HCT116 (cell line): Measurements from ENCODE around the gene KANSL1. TPM values are rescaled to one million over a fixed set of nuclear protein-coding genes. Genes with fewer than 3 reads are reported as not detected.

ENCODE experiments used
- ATAC-seq: fragments of 200-7000 bp; cut with Tn5 transposase; 2 replicates; pipeline ENCODE4 v1.9.1; 2020; ENCODE audit warnings: mild to moderate bottlenecking, moderate library complexity
- BruUV-seq: library from RNA; stranded (reverse); fragments of 400-500 nt; replicated peaks from 2 replicates; lab custom pipeline; 2021; lab: Mats Ljungman, UMichigan
- CTCF ChIA-PET: fragments of 300-600 bp; sonication (Branson Sonifier 250); formaldehyde crosslinking; loops from one replicate; lab custom pipeline; 2021; ENCODE audit warnings: antibody characterized with exemption; lab: Charles Lee
- POLR2A ChIA-PET: fragments of 300-600, 350-600 bp; sonication (Branson Sonifier 250); formaldehyde crosslinking; loops from one replicate; lab custom pipeline; 2021; ENCODE audit warnings: antibody characterized with exemption; lab: Charles Lee
- RAD21 ChIA-PET, 2 experiments: fragments of 300-600 bp; sonication (Branson Sonifier 250); formaldehyde crosslinking; loops; one replicate each; lab custom pipeline; 2023; ENCODE audit warnings: low total read pairs in 2 of 2; ENCODE audit not compliant: uncharacterized antibody in 2 of 2, unreplicated experiment in 2 of 2, low non-redundant PET in 1 of 2; lab: Charles Lee
- DNase-seq: peaks from one replicate; pipeline ENCODE4 v3.0.0-alpha.2; 2010; ENCODE audit warnings: low read depth, low spot score
- H2AFZ ChIP-seq: fragments of 200-600 bp; shearing (Covaris generic), sonication (generic); 2 replicates; pipeline ENCODE4 v1.6.1; 2017; ENCODE audit warnings: low read depth, mixed run types, mixed read lengths, antibody characterized with exemption, low read length; ENCODE audit not compliant: poor library complexity, severe bottlenecking
- H3K27ac ChIP-seq: 2 replicates; pipeline ENCODE4 v1.5.1; 2012; ENCODE audit warnings: low read depth, low read length
- H3K27me3 ChIP-seq: fragments of 200-600 bp; sonication (generic); 2 replicates; pipeline ENCODE4 v1.6.1; 2016; ENCODE audit warnings: mixed run types, low read length, mixed read lengths; ENCODE audit not compliant: insufficient read depth
- H3K36me3 ChIP-seq, 2 experiments: fragments of 200-500 bp in 1 of 2; fragments of 200-600 bp in 1 of 2; sonication (Bioruptor generic) in 1 of 2; sonication (generic) in 1 of 2; 2 replicates each; pipeline versions ENCODE4 v1.5.1 to v1.6.1; 2014 to 2016; ENCODE audit warnings: low read length in 2 of 2, inconsistent platforms in 1 of 2, mixed read lengths in 1 of 2, mixed run types in 1 of 2; ENCODE audit not compliant: insufficient read depth in 2 of 2, control insufficient read depth in 1 of 2
- H3K4me1 ChIP-seq, 2 experiments: fragments of 200-600 bp in 1 of 2; sonication (generic) in 1 of 2; 2 replicates each; pipeline versions ENCODE4 v1.5.1 to v1.6.1; 2012 to 2017; ENCODE audit warnings: low read length in 2 of 2, inconsistent platforms in 1 of 2, mild to moderate bottlenecking in 1 of 2, mixed read lengths in 1 of 2, mixed run types in 1 of 2, moderate library complexity in 1 of 2; ENCODE audit not compliant: insufficient read depth in 2 of 2, control insufficient read depth in 1 of 2
- H3K4me2 ChIP-seq: fragments of 200-600 bp; sonication (generic); 2 replicates; pipeline ENCODE4 v1.6.1; 2017; ENCODE audit warnings: mixed run types, low read length, mixed read lengths
- H3K4me3 ChIP-seq, 2 experiments: fragments of 200-600 bp in 1 of 2; sonication (generic) in 1 of 2; replicated peaks in 1 of 2; 2 replicates each; pipeline ENCODE4 v1.5.1; 2011 to 2016; ENCODE audit warnings: low read length in 2 of 2, control low read depth in 1 of 2, low read depth in 1 of 2, mild to moderate bottlenecking in 1 of 2, mixed read lengths in 1 of 2, mixed run types in 1 of 2
- H3K79me2 ChIP-seq: fragments of 200-600 bp; sonication (generic); 2 replicates; pipeline ENCODE4 v1.6.1; 2017; ENCODE audit warnings: mild to moderate bottlenecking, mixed run types, low read length, moderate library complexity, mixed read lengths; ENCODE audit not compliant: insufficient read depth
- H3K9ac ChIP-seq: fragments of 200-600 bp; sonication (generic); 2 replicates; pipeline ENCODE4 v1.6.1; 2016; ENCODE audit warnings: low read length, mixed read lengths
- H3K9me2 ChIP-seq: fragments of 200-600 bp; sonication (generic), shearing (Covaris generic); 2 replicates; pipeline ENCODE4 v1.6.1; 2017; ENCODE audit warnings: mixed run types, mild to moderate bottlenecking, moderate library complexity; ENCODE audit not compliant: insufficient read depth
- H3K9me3 ChIP-seq, 2 experiments: fragments of 200-500 bp in 1 of 2; fragments of 200-600 bp in 1 of 2; sonication (Bioruptor generic) in 1 of 2; sonication (generic) in 1 of 2; 2 replicates each; pipeline ENCODE4 v1.6.1; 2014 to 2017; ENCODE audit warnings: low read length in 2 of 2, mixed read lengths in 2 of 2, inconsistent platforms in 1 of 2, low read depth in 1 of 2, mild to moderate bottlenecking in 1 of 2, mixed run types in 1 of 2, moderate library complexity in 1 of 2; ENCODE audit not compliant: control insufficient read depth in 1 of 2, insufficient read depth in 1 of 2
- H4K20me1 ChIP-seq: fragments of 200-600 bp; sonication (generic), shearing (Covaris generic); 2 replicates; pipeline ENCODE4 v1.6.1; 2017; ENCODE audit warnings: mixed run types, mild to moderate bottlenecking, moderate library complexity; ENCODE audit not compliant: insufficient read depth
- ATF3 ChIP-seq: IDR thresholded peaks from 2 replicates; pipeline ENCODE4 v1.6.1; 2012
- CBX3 ChIP-seq: IDR thresholded peaks from 2 replicates; pipeline ENCODE4 v1.6.1; 2012; ENCODE audit warnings: low read depth
- CEBPB ChIP-seq: IDR thresholded peaks from 2 replicates; pipeline ENCODE4 v1.6.1; 2012; ENCODE audit warnings: low read depth
- EZH2 ChIP-seq: fragments of 200-600 bp; sonication (generic); IDR thresholded peaks from 2 replicates; pipeline ENCODE4 v1.6.1; 2017; ENCODE audit warnings: antibody characterized with exemption, mixed run types
- EZH2phosphoT487 ChIP-seq: fragments of 200-600 bp; IDR thresholded peaks from 2 replicates; pipeline ENCODE4 v1.6.1; 2018; ENCODE audit warnings: antibody characterized with exemption, borderline replicate concordance
- FOSL1 ChIP-seq: IDR thresholded peaks from 2 replicates; pipeline ENCODE4 v1.6.1; 2012; ENCODE audit warnings: low read depth
- JUND ChIP-seq: IDR thresholded peaks from 2 replicates; pipeline ENCODE4 v1.6.1; 2012
- POLR2A ChIP-seq: IDR thresholded peaks from 2 replicates; pipeline ENCODE4 v1.7.0; 2011; ENCODE audit warnings: borderline replicate concordance; ENCODE audit not compliant: insufficient read depth, insufficient read length; ENCODE audit errors: extremely low read depth
- POLR2AphosphoS5 ChIP-seq: IDR thresholded peaks from 2 replicates; pipeline ENCODE4 v1.6.1; 2011; ENCODE audit warnings: mild to moderate bottlenecking, low read depth, low read length, moderate library complexity
- RAD21 ChIP-seq: IDR thresholded peaks from 2 replicates; pipeline ENCODE4 v1.6.1; 2012; ENCODE audit warnings: low read depth, mild to moderate bottlenecking
- SIN3A ChIP-seq: IDR thresholded peaks from 2 replicates; pipeline ENCODE4 v1.6.1; 2012; ENCODE audit warnings: low read depth
- SP1 ChIP-seq: IDR thresholded peaks from 2 replicates; pipeline ENCODE4 v1.6.1; 2012; ENCODE audit warnings: low read depth
- SRF ChIP-seq: IDR thresholded peaks from 2 replicates; pipeline ENCODE4 v1.6.1; 2012; ENCODE audit warnings: low read depth
- TCF7L2 ChIP-seq: IDR thresholded peaks from 2 replicates; pipeline ENCODE4 v1.7.0; 2011; ENCODE audit warnings: borderline replicate concordance, inconsistent platforms; ENCODE audit not compliant: insufficient read depth, insufficient read length; ENCODE audit errors: extremely low read depth
- YY1 ChIP-seq: IDR thresholded peaks from 2 replicates; pipeline ENCODE4 v1.6.1; 2011; ENCODE audit warnings: low read length, low read depth, moderate library complexity, mild to moderate bottlenecking; ENCODE audit not compliant: insufficient replicate concordance; ENCODE audit errors: extremely low read depth
- ZFX ChIP-seq: fragments of 450-650 bp; IDR thresholded peaks from 2 replicates; pipeline ENCODE4 v1.6.1; 2017
- ZNF274 ChIP-seq: fragments of 200-500 bp; sonication (Bioruptor generic); IDR thresholded peaks from 2 replicates; pipeline ENCODE4 v1.6.1; 2014; ENCODE audit warnings: mild to moderate bottlenecking, low read depth, low read length, inconsistent platforms
- intact Hi-C: fragments of 100-400 bp; cut with micrococcal nuclease; formaldehyde crosslinking; loops from 2 replicates; pipeline ENCODE4 v1.10.0; 2022
- total RNA-seq: library from RNA; stranded (reverse); gene quantifications from one replicate; pipeline ENCODE4 v1.2.1, GENCODE V29; 2021; ENCODE audit not compliant: unreplicated experiment
- TF ChIP-seq, protein P1 (sequence below), 3 experiments: fragments of 200-600 bp in 1 of 3; sonication (generic) in 1 of 3; IDR thresholded peaks in 2 of 3; conservative IDR thresholded peaks in 1 of 3; 2 replicates each; pipeline ENCODE4 v1.5.1; 2012 to 2017; ENCODE audit warnings: low read depth in 2 of 3, low read length in 2 of 3, antibody characterized with exemption in 1 of 3, borderline replicate concordance in 1 of 3, control low read depth in 1 of 3, mild to moderate bottlenecking in 1 of 3, mixed read lengths in 1 of 3, mixed run types in 1 of 3, moderate library complexity in 1 of 3; ENCODE audit not compliant: insufficient read depth in 1 of 3

KANSL1 gene
- total RNA-seq, 1 experiment from 2014 or later = 77.5 TPM

GRCh38 chr17:46120537-46120936, 72.7 kb downstream of the KANSL1 start:
- DNase-seq = no peak
- intact Hi-C loops = no loop called here
- Histone ChIP-seq H3K27ac (no peak overlapping the region), H3K4me1 (no peaks in the 10 kb centered on the region), H2AFZ (no peak overlapping the region), H3K4me2 (no peak overlapping the region), H3K9me3 (no peaks in the 10 kb centered on the region), H3K36me3 (no peaks in the 10 kb centered on the region), H3K79me2 (peaks cover 98% of the 10 kb centered on the region), H3K27me3 (no peaks in the 10 kb centered on the region), H3K9me2 (no peaks in the 10 kb centered on the region), H3K9ac (no peak overlapping the region), H4K20me1 (peaks cover 70% of the 10 kb centered on the region), H3K4me3 (no peak overlapping the region)
- CTCF ChIA-PET = no interaction called here
- no peak for TF ChIP-seq ZNF274
- no peak for TF ChIP-seq YY1
- no peak for TF ChIP-seq POLR2AphosphoS5
- no peak for TF ChIP-seq ATF3
- no peak for TF ChIP-seq EZH2phosphoT487
- no peak for TF ChIP-seq JUND
- no peak for TF ChIP-seq CBX3
- TF ChIP-seq EZH2 = no peak
- no peak for TF ChIP-seq SP1
- no peak for TF ChIP-seq SRF
- no peak for TF ChIP-seq ZFX
- TF ChIP-seq CEBPB = no peak
- no peak for TF ChIP-seq TCF7L2
- TF ChIP-seq SIN3A = no peak
- TF ChIP-seq, protein P1, sequence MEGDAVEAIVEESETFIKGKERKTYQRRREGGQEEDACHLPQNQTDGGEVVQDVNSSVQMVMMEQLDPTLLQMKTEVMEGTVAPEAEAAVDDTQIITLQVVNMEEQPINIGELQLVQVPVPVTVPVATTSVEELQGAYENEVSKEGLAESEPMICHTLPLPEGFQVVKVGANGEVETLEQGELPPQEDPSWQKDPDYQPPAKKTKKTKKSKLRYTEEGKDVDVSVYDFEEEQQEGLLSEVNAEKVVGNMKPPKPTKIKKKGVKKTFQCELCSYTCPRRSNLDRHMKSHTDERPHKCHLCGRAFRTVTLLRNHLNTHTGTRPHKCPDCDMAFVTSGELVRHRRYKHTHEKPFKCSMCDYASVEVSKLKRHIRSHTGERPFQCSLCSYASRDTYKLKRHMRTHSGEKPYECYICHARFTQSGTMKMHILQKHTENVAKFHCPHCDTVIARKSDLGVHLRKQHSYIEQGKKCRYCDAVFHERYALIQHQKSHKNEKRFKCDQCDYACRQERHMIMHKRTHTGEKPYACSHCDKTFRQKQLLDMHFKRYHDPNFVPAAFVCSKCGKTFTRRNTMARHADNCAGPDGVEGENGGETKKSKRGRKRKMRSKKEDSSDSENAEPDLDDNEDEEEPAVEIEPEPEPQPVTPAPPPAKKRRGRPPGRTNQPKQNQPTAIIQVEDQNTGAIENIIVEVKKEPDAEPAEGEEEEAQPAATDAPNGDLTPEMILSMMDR (IDR thresholded peaks at IDR 0.05 in 2 of 3, conservative IDR thresholded peaks at IDR 0.05 in 1 of 3; ENCODE audit: borderline replicate concordance in 1 of 3, insufficient read depth in 1 of 3, low read depth in 2 of 3, low read length in 2 of 3) = no peak
- TF ChIP-seq POLR2A = no peak
- TF ChIP-seq RAD21 = no peak
- TF ChIP-seq FOSL1 = no peak
- TSS peak; percentile 3 for BruUV-seq
- no peak for ATAC-seq
- RAD21 ChIA-PET = no interaction called here
- POLR2A ChIA-PET = no interaction called here
